ENCODE data around the gene LAMA5. TPM values are rescaled to one million over a fixed set of nuclear protein-coding genes. Genes with fewer than 3 reads are reported as not detected.

Gene LAMA5
- total RNA-seq, 1 donor = 11.1 TPM

DNA sequence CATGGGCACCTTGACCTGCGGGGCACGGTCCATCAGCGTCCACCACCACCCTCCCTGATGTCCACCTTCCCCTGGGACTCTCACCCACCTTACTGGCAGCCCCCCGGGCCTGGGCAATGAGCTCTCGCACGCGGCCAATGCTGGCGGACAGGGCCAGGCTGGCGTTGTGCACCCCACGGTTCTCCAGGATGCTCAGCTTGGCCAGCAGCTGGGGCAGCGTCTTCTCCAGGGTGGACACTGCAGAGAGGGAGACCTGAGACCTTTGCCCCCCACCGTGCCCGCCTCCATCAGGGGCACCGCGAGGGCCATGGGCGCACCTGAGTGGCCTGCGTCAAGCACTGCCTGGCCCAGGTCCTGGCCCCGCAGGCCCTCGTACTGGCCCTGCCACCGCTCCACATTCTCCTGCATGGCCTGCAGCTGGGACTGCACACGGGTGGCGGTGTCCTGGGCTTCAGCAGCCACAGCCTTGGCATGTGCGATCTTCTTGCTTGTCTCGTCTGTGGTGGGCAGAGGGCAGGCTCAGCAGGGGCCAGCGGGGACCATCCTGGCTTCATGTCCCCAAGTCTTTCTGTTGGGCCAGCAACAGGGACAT is 52.3 kb downstream of the LAMA5 start:
- no peak overlapping the region for H3K4me3 ChIP-seq (ENCODE audit: low read depth, low read length)
- TF ChIP-seq, protein P1, sequence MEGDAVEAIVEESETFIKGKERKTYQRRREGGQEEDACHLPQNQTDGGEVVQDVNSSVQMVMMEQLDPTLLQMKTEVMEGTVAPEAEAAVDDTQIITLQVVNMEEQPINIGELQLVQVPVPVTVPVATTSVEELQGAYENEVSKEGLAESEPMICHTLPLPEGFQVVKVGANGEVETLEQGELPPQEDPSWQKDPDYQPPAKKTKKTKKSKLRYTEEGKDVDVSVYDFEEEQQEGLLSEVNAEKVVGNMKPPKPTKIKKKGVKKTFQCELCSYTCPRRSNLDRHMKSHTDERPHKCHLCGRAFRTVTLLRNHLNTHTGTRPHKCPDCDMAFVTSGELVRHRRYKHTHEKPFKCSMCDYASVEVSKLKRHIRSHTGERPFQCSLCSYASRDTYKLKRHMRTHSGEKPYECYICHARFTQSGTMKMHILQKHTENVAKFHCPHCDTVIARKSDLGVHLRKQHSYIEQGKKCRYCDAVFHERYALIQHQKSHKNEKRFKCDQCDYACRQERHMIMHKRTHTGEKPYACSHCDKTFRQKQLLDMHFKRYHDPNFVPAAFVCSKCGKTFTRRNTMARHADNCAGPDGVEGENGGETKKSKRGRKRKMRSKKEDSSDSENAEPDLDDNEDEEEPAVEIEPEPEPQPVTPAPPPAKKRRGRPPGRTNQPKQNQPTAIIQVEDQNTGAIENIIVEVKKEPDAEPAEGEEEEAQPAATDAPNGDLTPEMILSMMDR (IDR thresholded peaks at IDR 0.05; ENCODE audit: insufficient read depth, low read length) = no peak
- DNase-seq (ENCODE audit: low read depth) = no peak

DNA sequence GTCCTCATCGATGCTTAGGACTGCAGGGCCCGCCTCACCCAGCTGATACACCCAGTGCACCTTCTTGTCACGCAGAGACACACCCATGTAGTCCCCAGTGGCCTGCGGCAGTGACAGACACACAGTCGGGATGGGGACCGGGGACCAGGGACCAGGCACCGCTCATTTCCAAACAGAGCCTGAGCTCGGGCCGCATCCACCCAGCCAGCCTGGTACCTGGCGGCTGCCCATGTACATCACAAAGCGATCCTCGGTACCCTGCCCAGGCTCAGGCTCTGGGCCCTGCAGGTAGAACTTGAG is 52.8 kb downstream of the LAMA5 start:
- TF ChIP-seq, protein P1 (IDR thresholded peaks at IDR 0.05; ENCODE audit: insufficient read depth, low read length) = no peak
- no peak overlapping the region for H3K4me3 ChIP-seq (ENCODE audit: low read depth, low read length)
- DNase-seq (ENCODE audit: low read depth) = no peak

DNA sequence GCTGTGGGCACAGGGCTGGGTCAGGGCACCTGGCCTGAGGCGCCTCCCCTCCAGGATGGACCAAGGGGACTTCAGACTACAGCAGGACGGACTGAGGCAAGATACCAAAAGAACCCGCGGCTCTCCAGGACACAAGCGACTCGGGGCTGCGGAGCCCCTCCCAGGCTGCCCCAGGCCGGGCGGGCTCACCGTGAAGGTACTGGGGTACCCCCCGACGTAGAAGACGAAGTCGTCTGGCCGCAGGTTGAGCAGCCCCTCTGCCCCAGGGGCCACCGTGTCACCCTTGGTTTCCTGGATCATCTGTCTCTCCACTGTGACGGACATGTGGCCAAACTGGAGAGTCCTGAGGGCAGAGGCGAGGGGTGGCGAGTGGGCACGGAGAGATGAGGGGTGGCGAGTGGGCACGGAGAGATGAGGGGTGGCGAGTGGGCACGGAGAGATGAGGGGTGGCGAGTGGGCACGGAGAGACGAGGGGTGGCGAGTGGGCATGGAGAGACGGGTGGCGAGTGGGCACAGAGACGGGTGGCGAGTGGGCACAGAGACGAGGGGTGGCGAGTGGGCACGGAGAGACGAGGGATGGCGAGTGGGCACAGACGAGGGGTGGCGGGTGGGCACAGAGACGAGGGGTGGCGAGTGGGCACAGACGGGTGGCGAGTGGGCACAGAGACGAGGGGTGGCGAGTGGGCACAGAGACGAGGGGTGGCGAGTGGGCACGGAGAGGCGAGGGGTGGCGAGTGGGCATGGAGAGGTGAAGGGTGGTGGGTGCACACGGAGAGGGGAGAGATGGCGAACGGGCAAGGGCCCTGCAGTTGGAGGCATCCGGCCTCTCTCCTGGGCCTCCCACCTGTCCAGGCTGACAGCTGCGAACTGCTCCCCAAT is 53.4 kb downstream of the LAMA5 start:
- TF ChIP-seq, protein P1 (IDR thresholded peaks at IDR 0.05; ENCODE audit: insufficient read depth, low read length) = no peak
- DNase-seq (ENCODE audit: low read depth) = no peak
- no peak overlapping the region for H3K4me3 ChIP-seq (ENCODE audit: low read depth, low read length)

DNA sequence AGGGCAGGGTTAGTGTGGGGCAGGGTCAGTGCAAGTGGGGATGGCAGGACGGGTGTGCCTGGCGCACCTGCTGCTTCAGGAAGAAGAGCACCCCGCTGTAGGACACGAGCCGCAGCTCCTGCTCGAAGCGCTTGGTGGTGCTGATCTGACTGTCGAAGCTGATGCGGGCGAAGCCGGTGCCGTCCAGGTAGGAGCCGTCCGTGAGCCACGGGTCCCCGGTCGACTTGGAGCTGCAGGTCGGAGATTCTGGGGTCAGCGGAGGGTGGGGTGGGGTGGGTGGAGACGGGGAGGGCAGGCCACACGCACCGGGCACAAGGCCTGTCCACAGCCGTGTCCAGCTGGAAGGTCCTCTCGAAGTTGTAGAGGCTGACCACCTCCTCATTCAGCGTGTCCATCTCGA is 54.1 kb downstream of the LAMA5 start:
- TF ChIP-seq, protein P1 (IDR thresholded peaks at IDR 0.05; ENCODE audit: insufficient read depth, low read length) = no peak
- DNase-seq (ENCODE audit: low read depth) = no peak
- no peak overlapping the region for H3K4me3 ChIP-seq (ENCODE audit: low read depth, low read length)

DNA sequence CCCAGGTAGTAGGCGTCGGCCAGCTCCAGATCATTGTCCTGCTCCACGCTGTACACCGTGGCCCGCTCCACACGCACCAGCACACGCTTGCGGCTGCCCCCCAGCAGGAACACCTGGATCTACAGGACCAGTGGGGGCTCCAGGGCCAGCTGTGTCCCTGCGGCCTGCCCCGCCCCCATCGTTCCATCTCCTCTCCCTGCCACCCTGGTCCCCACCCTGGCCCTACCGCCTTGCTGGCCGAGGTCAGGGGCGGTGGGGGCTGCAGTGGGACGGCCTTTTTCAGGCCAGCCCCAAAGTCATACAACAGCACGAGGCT is 54.5 kb downstream of the LAMA5 start:
- no peak overlapping the region for H3K4me3 ChIP-seq (ENCODE audit: low read depth, low read length)
- TF ChIP-seq, protein P1 (IDR thresholded peaks at IDR 0.05; ENCODE audit: insufficient read depth, low read length) = no peak
- no peak for DNase-seq (ENCODE audit: low read depth)

DNA sequence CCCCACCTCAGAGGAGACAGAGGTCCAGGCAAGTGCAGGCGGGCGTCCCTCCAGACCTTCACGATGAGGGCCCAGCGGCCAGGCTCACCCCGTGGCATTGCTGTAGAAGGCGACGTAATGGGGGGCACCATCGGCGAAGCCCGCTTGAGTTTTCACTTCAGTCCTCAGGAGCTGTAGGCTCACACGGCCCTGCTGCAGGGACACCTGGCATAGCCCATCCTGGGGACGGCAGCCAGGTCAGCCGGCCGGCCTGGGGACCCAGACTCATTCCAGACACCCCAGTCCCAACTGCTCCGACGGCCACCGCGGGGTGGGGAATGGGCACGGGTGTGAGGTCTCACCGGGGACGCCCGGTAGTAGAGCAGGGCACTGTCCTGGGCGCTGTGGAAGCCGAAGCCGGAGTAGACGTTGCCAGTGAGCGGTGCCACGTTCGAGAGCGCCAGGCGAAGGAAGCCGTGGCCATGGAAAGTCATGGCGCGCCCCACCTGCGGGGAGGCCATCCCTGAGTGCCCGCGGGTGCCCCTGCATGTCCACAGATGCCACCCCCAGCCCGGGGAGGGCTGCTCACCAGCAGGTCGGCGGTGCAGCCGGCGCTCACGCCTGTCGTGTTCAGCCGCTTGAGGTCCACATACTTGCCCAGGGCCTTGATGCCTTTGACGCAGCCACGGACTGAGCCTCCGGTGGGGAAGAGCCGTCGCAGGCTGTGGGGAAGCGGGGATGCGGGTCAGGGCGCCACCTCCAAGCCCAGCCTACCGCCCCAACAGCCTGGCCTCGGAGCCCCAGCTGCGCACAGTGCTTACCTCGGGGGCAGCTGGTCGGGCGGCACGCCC is 55.1 kb downstream of the LAMA5 start:
- TF ChIP-seq, protein P1 (IDR thresholded peaks at IDR 0.05; ENCODE audit: insufficient read depth, low read length) = no peak
- no peak overlapping the region for H3K4me3 ChIP-seq (ENCODE audit: low read depth, low read length)
- no peak for DNase-seq (ENCODE audit: low read depth)

Data from fibroblast of the aortic adventitia (primary cell).